Smooth muscle cell (in vitro differentiated cells): Measurements from ENCODE around the gene CYP2S1. TPM values are rescaled to one million over a fixed set of nuclear protein-coding genes. Genes with fewer than 3 reads are reported as not detected.
"Not testable (repeated sequence)": the region's sequence is repeated elsewhere in the genome, so short reads cannot be mapped to it uniquely, and the experiment has no call there.

ENCODE experiments used
- DNase-seq: peaks from one replicate; lab custom pipeline; 2025; ENCODE audit not compliant: unreplicated experiment; lab: John Stamatoyannopoulos, UW
- H2AFZ ChIP-seq: fragments of 200-600 bp; sonication (generic); 2 replicates; pipeline ENCODE4 v1.6.0; 2016; ENCODE audit warnings: antibody characterized with exemption, low read depth, mild to moderate bottlenecking
- H3F3A ChIP-seq: fragments of 200-600 bp; sonication (generic); 2 replicates; pipeline ENCODE4 v1.6.0; 2017; ENCODE audit warnings: antibody characterized with exemption, low read depth
- H3K27ac ChIP-seq: fragments of 200-600 bp; sonication (generic); 2 replicates; pipeline ENCODE4 v1.5.1; 2016; ENCODE audit warnings: low read depth, mild to moderate bottlenecking
- H3K27me3 ChIP-seq: fragments of 200-600 bp; sonication (generic); 2 replicates; pipeline ENCODE4 v1.6.1; 2016; ENCODE audit warnings: low read depth, mild to moderate bottlenecking
- H3K36me3 ChIP-seq: fragments of 200-600 bp; sonication (generic); 2 replicates; pipeline ENCODE4 v1.5.1; 2016; ENCODE audit warnings: low read depth
- H3K4me1 ChIP-seq: fragments of 200-600 bp; sonication (generic); 2 replicates; pipeline ENCODE4 v1.5.1; 2016; ENCODE audit warnings: low read depth
- H3K4me2 ChIP-seq: fragments of 200-600 bp; sonication (generic); 2 replicates; pipeline ENCODE4 v1.6.0; 2016; ENCODE audit warnings: mild to moderate bottlenecking
- H3K4me3 ChIP-seq: fragments of 200-600 bp; sonication (generic); 2 replicates; pipeline ENCODE4 v1.5.1; 2016; ENCODE audit warnings: mild to moderate bottlenecking
- H3K79me2 ChIP-seq: fragments of 200-600 bp; sonication (generic); 2 replicates; pipeline ENCODE4 v1.6.0; 2016; ENCODE audit warnings: low read depth, mild to moderate bottlenecking
- H3K9ac ChIP-seq: fragments of 200-600 bp; sonication (generic); 2 replicates; pipeline ENCODE4 v1.6.0; 2016; ENCODE audit warnings: low read depth
- H3K9me3 ChIP-seq: fragments of 200-600 bp; sonication (generic); replicated peaks from 2 replicates; pipeline ENCODE4 v1.5.1; 2016; ENCODE audit warnings: low read depth
- H4K20me1 ChIP-seq: fragments of 200-600 bp; sonication (generic); 2 replicates; pipeline ENCODE4 v1.6.0; 2016; ENCODE audit warnings: low read depth
- WGBS: methylation state at CpG from one replicate; pipeline ENCODE4 v1.1.7; 2016; ENCODE audit warnings: low lambda C conversion rate; 5-methylcytosine and 5-hydroxymethylcytosine counted together
- polyA plus RNA-seq: library from polyadenylated mRNA; unstranded; fragments of >200 nt; fragmentation: Nextera tagmentation; extraction: Ambion mirVana; gene quantifications from 2 replicates; pipeline ENCODE4 v1.2.1, GENCODE V29; 2016
- total RNA-seq: library from RNA; depleted of rRNA; stranded (reverse); fragments of >200 nt; gene quantifications from 2 replicates; pipeline ENCODE4 v1.2.3, GENCODE V29; 2014
- TF ChIP-seq, protein P1 (sequence below): fragments of 200-600 bp; sonication (generic); IDR thresholded peaks from 2 replicates; pipeline ENCODE4 v1.5.1; 2017; ENCODE audit warnings: borderline replicate concordance, mild to moderate bottlenecking, antibody characterized with exemption; ENCODE audit not compliant: insufficient read depth, poor library complexity, severe bottlenecking

CYP2S1 gene
- total and polyA plus RNA-seq, 2 experiments from 2014 or later = 0.18 to 1.8 TPM

DNA sequence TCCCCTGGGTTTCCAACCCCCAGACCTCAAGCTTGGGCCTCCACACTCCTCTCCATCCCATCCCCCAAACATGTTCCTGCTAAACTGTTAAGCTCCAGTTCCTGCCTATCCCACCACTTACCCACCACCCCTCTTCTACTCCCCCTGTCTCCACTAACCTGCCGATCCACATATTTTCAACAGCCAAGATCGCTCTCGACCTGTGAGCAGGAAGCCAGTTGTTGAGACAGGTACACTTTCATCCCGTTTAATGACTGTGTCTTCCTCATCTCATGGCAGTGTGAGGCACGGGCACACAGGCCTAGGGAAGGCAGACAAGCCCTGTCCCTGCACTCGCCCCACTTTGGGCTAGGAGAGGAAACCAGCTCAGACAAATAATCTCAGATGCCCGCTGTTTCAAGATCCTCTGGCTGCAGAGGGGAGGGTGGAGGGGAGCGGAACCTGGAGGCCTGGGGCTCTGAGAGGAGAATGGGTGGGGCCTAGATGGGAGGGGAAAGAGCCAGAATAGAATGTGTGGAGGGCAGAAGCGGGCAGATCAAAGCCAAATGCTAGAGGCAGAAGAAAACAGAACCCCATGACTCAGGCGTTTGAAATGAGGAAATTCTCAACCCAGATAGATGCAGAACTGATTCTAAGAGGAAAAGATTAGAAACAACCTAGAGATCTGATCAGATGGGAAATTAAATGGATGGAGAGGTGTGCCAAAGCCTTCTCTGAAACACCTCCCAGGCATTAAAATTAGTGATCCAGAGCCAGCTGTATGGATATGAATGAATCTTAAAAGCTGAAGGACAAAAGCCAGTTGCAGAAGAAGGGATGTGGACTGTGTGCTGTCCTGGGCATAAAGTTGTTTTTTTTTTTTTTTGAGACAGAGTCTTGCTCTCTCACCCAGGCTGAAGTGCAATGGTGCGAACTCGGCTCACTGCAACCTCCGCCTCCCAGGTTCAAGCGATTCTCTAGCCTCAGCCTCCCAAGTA lies 16.9 kb upstream of the CYP2S1 start:
- peak overlapping the region; percentile 77 for H2AFZ ChIP-seq
- no peak overlapping the region for H3K9ac ChIP-seq
- H3K27ac ChIP-seq = peak overlapping the region; percentile 72
- no peaks in the 10 kb centered on the region for H3K79me2 ChIP-seq
- TF ChIP-seq, protein P1, sequence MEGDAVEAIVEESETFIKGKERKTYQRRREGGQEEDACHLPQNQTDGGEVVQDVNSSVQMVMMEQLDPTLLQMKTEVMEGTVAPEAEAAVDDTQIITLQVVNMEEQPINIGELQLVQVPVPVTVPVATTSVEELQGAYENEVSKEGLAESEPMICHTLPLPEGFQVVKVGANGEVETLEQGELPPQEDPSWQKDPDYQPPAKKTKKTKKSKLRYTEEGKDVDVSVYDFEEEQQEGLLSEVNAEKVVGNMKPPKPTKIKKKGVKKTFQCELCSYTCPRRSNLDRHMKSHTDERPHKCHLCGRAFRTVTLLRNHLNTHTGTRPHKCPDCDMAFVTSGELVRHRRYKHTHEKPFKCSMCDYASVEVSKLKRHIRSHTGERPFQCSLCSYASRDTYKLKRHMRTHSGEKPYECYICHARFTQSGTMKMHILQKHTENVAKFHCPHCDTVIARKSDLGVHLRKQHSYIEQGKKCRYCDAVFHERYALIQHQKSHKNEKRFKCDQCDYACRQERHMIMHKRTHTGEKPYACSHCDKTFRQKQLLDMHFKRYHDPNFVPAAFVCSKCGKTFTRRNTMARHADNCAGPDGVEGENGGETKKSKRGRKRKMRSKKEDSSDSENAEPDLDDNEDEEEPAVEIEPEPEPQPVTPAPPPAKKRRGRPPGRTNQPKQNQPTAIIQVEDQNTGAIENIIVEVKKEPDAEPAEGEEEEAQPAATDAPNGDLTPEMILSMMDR = no peak
- 16% methylated on average over 14 of the region's 14 CpGs for WGBS
- H3K9me3 ChIP-seq = no peaks in the 10 kb centered on the region
- H3K4me1 ChIP-seq = peaks cover 7% of the 10 kb centered on the region
- no peaks in the 10 kb centered on the region for H3K27me3 ChIP-seq
- DNase-seq = no peak
- peak overlapping the region; percentile 79 for H3K4me2 ChIP-seq
- H3K4me3 ChIP-seq = peak overlapping the region; percentile 40
- H3F3A ChIP-seq = peaks cover 4% of the 10 kb centered on the region
- H3K36me3 ChIP-seq = no peaks in the 10 kb centered on the region
- no peaks in the 10 kb centered on the region for H4K20me1 ChIP-seq

DNA sequence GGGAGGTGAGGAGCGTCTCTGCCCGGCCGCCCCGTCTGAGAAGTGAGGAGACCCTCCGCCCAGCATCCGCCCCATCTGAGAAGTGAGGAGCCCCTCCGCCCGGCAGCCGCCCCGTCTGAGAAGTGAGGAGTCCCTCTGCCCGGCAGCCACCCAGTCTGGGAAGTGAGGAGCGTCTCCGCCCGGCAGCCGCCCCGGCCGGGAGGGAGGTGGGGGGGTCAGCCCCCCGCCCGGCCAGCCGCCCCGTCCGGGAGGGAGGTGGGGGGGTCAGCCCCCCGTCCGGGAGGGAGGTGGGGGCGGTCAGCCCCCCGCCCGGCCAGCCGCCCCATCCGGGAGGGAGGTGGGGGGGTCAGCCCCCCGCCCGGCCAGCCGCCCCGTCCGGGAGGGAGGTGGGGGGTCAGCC lies 12.8 kb upstream of the CYP2S1 start:
- not testable (repeated sequence) for H3K4me1 ChIP-seq, H3K27ac ChIP-seq, H3K9me3 ChIP-seq, H4K20me1 ChIP-seq, H3K4me2 ChIP-seq, H3K4me3 ChIP-seq, H3K9ac ChIP-seq, H3F3A ChIP-seq, H3K36me3 ChIP-seq, H2AFZ ChIP-seq, H3K27me3 ChIP-seq, DNase-seq, H3K79me2 ChIP-seq
- no CpG with 5 or more reads among the region's 34 CpGs for WGBS

DNA sequence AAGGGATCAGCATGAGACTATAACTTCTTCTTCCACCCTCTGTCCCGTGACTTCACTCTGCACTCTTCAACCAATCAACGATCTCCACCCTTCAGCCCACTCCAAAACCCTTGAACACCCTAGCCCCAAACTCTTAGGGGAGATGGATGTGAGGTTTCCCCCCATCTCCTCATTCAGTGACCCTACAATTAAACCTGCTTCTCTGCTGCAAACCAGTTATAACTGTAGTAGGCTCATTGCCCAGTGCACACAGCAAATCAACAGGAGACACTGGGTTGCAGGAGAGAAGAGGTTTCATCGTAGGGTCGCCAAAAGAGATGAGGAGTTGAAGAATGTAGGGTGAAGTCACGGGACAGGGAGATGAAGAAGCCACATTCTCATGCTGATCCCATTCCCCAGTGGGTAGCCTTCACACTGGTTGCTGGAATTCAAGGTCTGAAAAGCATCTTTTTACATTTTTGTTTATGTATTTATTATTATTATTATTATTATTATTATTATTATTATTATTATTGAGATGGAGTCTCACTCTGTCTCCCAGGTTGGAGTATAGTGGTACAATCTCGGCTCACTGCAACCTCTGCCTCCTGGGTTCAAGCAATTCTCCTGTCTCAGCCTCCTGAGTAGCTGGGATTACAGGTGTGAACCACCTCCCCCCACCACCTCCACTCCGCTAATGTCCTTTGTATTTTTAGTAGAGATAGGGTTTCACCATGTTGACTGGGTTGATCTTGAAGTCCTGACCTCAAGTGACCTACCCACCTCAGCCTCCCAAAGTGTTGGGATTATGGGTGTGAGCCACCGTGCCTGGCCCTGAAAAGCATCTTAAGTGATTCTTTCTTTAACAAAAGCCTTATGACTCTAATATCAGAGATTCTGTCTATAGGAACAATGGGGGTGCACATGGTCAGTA lies 5.8 kb upstream of the CYP2S1 start:
- H3F3A ChIP-seq = no peaks in the 10 kb centered on the region
- peaks cover 4% of the 10 kb centered on the region for H3K4me1 ChIP-seq
- H3K9ac ChIP-seq = no peak overlapping the region
- no peak overlapping the region for H2AFZ ChIP-seq
- H3K79me2 ChIP-seq = no peaks in the 10 kb centered on the region
- no peaks in the 10 kb centered on the region for H3K9me3 ChIP-seq
- H3K27me3 ChIP-seq = peaks cover 4% of the 10 kb centered on the region
- no peaks in the 10 kb centered on the region for H3K36me3 ChIP-seq
- H3K27ac ChIP-seq = no peak overlapping the region
- no peak overlapping the region for H3K4me3 ChIP-seq
- no peak overlapping the region for H3K4me2 ChIP-seq
- H4K20me1 ChIP-seq = no peaks in the 10 kb centered on the region
- 66% methylated on average over 8 of the region's 8 CpGs for whole genome bisulfite sequencing
- TF ChIP-seq, protein P1 = no peak
- no peak for DNase-seq

DNA sequence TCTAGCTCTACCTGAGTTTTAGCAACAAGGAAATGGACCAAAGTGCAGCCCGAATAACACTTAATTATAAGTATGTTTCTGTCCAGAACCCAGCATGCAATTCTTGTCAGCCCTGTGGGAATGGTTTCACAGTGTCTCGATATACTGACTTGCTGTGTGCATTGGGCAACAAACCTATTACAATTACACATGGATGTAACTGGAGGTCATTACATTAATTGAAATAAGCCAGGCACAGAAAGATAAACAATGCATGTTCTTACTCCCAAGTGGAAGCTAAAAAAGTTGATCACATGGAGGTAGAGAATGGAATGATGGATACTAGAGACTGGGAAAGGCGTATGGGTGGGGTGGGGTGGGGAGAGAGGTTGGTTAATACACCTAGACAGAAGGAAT lies 5.1 kb upstream of the CYP2S1 start:
- 95% methylated on average over 3 of the region's 3 CpGs for WGBS
- H3K4me2 ChIP-seq = no peak overlapping the region

More for the DNA sequence above, 5.1 kb upstream of the CYP2S1 start:
- Histone ChIP-seq H3K4me3 (no peak overlapping the region), H3K4me1 (peaks cover 4% of the 10 kb centered on the region), H3K36me3 (no peaks in the 10 kb centered on the region), H3K27ac (no peak overlapping the region), H3K79me2 (no peaks in the 10 kb centered on the region), H3F3A (no peaks in the 10 kb centered on the region), H2AFZ (no peak overlapping the region), H3K27me3 (peaks cover 11% of the 10 kb centered on the region), H3K9ac (no peak overlapping the region), H3K9me3 (no peaks in the 10 kb centered on the region), H4K20me1 (no peaks in the 10 kb centered on the region)
- TF ChIP-seq, protein P1 = no peak
- DNase-seq = no peak
